GM12874 (cell line): ENCODE data around the gene DNAJA4.

Experiments
- TF ChIP-seq, protein P1 (sequence below): IDR thresholded peaks from 2 replicates; pipeline ENCODE4 v1.5.1; 2011; ENCODE audit warnings: low read depth, mild to moderate bottlenecking, control low read depth, low read length, moderate library complexity; ENCODE audit not compliant: insufficient read depth

Gene DNAJA4

DNA sequence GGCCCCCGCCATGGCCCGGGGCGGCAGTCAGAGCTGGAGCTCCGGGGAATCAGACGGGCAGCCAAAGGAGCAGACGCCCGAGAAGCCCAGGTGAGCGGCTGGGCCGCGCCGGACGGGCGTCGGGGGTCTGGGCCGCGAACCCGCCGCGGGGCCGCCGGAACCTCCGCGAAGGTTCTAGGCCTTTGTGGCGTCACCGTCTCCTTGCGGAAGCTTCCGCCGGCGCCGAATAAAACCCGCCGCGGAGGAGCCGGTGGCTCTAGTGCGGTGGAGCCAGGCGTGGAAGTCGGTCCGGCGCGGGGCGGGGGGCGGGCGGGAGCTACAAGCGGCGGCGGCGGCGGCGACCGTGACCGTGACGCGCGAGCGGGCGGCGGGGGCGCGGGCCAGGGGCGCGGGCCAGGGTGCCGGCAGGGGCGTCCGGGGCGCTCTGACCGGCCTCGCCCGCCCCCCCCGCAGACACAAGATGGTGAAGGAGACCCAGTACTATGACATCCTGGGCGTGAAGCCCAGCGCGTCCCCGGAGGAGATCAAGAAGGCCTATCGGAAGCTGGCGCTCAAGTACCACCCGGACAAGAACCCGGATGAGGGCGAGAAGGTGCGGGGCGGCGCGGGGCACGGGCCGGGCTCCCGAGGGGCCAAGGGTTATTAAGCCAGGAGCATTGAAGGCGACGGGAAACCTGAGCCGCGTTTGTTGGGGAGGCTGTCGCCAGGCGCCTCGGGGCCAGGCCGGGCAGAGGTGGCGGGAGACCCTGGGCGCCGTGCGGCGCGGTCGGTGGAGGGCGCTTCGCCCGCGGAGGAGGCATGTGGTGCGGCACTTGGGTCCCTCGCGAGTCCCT lies at the start of gene DNAJA4:
Gene DNAJA4, plus strand, starts transcription at position 259 of the 833 bp plus-strand sequence. Its CDS starts 202 bp downstream, at position 461.
- TF ChIP-seq, protein P1, sequence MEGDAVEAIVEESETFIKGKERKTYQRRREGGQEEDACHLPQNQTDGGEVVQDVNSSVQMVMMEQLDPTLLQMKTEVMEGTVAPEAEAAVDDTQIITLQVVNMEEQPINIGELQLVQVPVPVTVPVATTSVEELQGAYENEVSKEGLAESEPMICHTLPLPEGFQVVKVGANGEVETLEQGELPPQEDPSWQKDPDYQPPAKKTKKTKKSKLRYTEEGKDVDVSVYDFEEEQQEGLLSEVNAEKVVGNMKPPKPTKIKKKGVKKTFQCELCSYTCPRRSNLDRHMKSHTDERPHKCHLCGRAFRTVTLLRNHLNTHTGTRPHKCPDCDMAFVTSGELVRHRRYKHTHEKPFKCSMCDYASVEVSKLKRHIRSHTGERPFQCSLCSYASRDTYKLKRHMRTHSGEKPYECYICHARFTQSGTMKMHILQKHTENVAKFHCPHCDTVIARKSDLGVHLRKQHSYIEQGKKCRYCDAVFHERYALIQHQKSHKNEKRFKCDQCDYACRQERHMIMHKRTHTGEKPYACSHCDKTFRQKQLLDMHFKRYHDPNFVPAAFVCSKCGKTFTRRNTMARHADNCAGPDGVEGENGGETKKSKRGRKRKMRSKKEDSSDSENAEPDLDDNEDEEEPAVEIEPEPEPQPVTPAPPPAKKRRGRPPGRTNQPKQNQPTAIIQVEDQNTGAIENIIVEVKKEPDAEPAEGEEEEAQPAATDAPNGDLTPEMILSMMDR: no peak

DNA sequence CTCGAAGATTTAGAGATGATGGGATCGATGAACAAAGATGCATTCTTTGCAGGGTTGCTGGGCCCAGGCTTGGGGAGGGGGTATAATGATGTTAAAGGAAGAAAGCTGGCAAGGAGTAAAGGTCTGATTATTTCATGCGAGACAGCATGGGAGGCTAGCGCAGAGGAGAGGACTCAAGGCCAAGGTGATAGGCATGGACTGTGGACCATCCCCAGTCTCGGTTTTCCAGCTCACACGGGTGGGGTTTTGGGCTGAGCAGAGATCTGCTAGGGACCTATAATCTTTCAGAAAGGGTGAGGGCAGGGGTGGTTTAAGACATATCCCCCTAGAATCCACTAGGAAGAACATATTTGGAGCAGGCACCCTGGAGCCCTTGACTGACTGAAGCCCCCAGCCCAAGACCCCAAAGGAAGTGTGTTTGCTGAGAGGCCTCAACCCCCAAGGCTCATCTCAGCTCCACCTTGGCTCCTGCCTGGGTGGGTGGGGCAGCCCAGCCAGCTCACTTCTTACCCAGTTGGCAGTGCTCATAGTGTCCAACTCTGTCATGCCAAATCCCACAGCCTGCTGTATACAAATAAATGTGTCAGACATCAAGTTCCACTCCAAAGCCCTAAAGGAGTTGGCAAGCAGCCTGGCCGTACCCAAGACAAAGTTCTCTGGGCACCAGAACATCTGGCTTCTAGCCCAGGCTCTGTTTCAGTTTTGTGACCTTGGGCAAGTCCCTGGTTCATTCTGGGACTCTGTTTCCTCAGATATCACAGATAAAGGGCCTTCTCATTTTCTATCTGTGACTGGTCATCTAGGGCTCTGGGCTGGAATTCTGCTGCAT lies 47.9 kb upstream of the DNAJA4 start:
- TF ChIP-seq, protein P1: no peak

DNA sequence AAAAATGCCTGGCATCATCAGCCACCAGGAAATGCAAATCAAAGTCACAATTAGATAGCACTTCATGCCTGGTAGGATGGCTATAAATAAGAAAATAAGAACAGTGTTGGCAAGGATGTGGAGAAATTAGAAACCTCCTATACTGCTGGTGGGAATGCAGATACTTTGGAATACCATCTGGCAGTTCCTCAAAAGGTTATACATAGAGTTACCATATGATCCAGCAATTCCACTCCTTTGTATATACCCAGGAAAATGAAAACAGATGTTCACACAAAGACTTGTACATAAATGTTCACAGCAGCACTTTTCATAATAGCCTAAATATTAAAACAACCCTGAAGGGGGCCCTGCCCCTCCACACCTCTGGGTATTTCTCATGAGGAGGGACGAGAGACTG lies 43.6 kb upstream of the DNAJA4 start:
- TF ChIP-seq, protein P1: no peak

DNA sequence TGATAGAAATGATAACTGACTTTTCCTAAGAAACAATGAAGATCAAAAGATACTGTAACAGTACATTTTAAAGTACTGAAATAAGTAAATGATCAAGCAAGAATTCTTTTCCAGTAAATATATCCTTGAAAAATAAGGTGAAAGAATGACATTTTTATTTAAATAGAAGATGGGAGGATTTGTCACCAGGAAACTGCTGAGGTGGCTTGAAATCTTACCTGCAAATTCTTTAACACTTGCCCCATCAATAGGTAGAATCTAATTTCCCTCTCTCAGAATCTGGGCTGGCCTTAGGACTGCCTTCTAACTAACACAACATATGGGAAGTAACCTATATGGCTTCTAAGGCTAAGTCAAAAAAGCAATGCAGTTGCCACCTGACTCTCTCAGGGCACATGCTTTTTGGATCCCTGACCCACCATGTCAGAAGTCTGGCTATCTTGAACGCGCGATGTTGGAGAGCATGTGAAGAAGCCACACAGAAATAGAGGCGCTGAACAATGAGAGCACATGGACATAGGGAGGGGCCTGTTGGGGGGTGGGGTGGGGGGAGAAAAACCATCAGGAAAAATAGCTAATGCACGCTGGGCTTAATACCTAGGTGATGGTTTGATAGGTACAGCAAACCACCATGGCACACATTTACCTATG lies 41.5 kb upstream of the DNAJA4 start:
- TF ChIP-seq, protein P1: no peak

DNA sequence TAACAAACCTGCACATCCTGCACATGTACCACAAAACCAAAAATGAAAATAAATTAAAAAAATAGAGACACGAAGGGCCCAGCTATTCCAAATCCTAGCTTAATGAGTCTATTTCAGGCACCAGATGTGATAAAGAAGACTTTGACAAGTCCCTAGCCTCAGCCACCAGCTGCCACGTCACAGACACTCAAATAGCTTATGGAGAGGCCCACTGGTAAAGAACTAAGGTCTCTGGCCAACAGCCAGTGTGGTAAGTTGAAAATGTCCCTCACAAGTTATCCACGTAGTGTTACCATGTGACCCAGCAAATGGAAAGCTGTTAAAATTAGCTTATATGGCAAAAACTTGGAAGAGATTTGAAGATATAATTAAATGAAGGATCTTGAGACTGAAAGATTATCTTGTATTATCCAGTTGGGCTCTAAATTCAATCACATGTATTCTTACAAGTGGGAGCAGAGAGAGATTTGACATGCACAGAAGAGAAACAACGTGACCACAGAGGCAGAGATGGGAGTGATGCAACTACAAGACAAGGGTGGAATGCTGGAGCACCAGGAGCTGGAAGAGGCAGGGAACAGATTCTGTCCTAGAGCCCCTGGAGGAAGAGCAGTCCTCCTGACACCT lies 40.9 kb upstream of the DNAJA4 start:
- TF ChIP-seq, protein P1: no peak

DNA sequence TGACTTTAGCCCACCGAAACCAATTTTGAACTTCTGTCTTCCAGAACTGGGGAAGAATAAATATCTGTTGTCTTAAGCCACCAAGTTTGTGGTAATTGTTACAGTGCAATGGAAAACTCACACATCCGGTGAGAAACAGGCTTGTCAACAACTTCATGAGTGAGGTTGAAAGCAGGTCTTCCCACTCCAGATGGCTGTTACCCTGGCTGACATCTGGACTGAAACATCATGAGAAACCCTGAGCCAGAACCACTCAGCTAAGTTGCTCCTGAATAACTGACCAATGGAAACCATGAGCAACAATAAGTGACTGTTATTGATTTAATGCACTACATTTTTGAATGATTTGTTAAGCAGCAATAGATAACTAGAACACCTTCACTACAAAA lies 40.3 kb upstream of the DNAJA4 start:
- TF ChIP-seq, protein P1: no peak
